Measurements from ENCODE around the gene SLC37A1. TPM values are rescaled to one million over a fixed set of nuclear protein-coding genes. Genes with fewer than 3 reads are reported as not detected.

The SLC37A1 gene
- total and polyA plus RNA-seq, 4 donors: 2.0 to 7.2 (median 4.3) TPM

DNA sequence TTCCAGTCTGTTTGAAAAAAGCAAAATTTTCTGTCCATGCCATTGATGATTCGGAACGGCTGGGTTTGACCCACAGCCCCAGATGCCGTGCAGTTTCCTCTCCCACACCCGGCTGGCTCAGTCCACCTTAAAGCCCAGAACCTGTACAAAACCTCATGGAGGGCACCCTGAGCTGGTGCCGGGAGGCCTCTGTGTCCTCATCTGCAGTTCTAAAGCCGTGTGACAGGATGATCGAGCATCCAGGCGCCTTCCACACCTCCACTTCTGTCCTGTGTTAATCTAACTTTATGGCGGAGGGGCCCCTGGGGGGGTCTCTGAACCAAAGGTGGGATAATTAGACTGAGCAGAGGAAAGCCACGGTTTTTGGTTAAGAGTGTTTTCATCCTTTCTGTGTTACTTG lies 49.6 kb downstream of the SLC37A1 start:
- Histone ChIP-seq H3K36me3 (ENCODE audit: control insufficient read depth in 4 of 4, insufficient read depth in 3 of 4, low read depth in 1 of 4, low read length in 3 of 4) (peaks cover 6 to 16% (median 10%) of the 10 kb centered on the region in 4 donors), H3K9ac (ENCODE audit: low read depth in 1 of 2, low read length in 2 of 2) (no peak overlapping the region), H3K9me3 (ENCODE audit: control insufficient read depth in 4 of 4, low read length in 3 of 4) (no peaks in the 10 kb centered on the region), H3K27ac (ENCODE audit: low read depth in 1 of 2, low read length in 2 of 2) (no peak overlapping the region), H3K4me3 (ENCODE audit: low read depth in 1 of 3, low read length in 3 of 3) (no peak overlapping the region), H3K27me3 (ENCODE audit: control insufficient read depth in 4 of 4, insufficient read depth in 4 of 4, low read length in 3 of 4) (no peaks in the 10 kb centered on the region), H3K4me1 (ENCODE audit: control insufficient read depth in 4 of 4, insufficient read depth in 4 of 4, low read length in 3 of 4) (no peaks in the 10 kb centered on the region)
- no peak for DNase-seq (ENCODE audit: low spot score)
- WGBS: 96% methylated on average over 10 of the region's 10 CpGs
- TF ChIP-seq GABPA (IDR thresholded peaks at IDR 0.05 in 1 of 2, conservative IDR thresholded peaks at IDR 0.05 in 1 of 2): no peak
- no peak for TF ChIP-seq FOXA1 (IDR thresholded peaks at IDR 0.05)
- TF ChIP-seq FOXA2 (IDR thresholded peaks at IDR 0.05): no peak
- no peak for TF ChIP-seq RAD21 (IDR thresholded peaks at IDR 0.05)
- TF ChIP-seq, protein P1, sequence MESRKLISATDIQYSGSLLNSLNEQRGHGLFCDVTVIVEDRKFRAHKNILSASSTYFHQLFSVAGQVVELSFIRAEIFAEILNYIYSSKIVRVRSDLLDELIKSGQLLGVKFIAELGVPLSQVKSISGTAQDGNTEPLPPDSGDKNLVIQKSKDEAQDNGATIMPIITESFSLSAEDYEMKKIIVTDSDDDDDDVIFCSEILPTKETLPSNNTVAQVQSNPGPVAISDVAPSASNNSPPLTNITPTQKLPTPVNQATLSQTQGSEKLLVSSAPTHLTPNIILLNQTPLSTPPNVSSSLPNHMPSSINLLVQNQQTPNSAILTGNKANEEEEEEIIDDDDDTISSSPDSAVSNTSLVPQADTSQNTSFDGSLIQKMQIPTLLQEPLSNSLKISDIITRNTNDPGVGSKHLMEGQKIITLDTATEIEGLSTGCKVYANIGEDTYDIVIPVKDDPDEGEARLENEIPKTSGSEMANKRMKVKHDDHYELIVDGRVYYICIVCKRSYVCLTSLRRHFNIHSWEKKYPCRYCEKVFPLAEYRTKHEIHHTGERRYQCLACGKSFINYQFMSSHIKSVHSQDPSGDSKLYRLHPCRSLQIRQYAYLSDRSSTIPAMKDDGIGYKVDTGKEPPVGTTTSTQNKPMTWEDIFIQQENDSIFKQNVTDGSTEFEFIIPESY (IDR thresholded peaks at IDR 0.05): no peak
- TF ChIP-seq, protein P2, sequence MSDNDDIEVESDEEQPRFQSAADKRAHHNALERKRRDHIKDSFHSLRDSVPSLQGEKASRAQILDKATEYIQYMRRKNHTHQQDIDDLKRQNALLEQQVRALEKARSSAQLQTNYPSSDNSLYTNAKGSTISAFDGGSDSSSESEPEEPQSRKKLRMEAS (IDR thresholded peaks at IDR 0.05): no peak
- no peak for TF ChIP-seq EGR1 (IDR thresholded peaks at IDR 0.05; ENCODE audit: low read depth in 2 of 2)
- no peak for TF ChIP-seq SP1 (IDR thresholded peaks at IDR 0.05)
- no peak for TF ChIP-seq JUND (IDR thresholded peaks at IDR 0.05)
- TF ChIP-seq, protein P3, sequence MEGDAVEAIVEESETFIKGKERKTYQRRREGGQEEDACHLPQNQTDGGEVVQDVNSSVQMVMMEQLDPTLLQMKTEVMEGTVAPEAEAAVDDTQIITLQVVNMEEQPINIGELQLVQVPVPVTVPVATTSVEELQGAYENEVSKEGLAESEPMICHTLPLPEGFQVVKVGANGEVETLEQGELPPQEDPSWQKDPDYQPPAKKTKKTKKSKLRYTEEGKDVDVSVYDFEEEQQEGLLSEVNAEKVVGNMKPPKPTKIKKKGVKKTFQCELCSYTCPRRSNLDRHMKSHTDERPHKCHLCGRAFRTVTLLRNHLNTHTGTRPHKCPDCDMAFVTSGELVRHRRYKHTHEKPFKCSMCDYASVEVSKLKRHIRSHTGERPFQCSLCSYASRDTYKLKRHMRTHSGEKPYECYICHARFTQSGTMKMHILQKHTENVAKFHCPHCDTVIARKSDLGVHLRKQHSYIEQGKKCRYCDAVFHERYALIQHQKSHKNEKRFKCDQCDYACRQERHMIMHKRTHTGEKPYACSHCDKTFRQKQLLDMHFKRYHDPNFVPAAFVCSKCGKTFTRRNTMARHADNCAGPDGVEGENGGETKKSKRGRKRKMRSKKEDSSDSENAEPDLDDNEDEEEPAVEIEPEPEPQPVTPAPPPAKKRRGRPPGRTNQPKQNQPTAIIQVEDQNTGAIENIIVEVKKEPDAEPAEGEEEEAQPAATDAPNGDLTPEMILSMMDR (IDR thresholded peaks at IDR 0.05; ENCODE audit: low read depth, low read length, missing input control): no peak
- TF ChIP-seq NR2F2 (IDR thresholded peaks at IDR 0.05): no peak

DNA sequence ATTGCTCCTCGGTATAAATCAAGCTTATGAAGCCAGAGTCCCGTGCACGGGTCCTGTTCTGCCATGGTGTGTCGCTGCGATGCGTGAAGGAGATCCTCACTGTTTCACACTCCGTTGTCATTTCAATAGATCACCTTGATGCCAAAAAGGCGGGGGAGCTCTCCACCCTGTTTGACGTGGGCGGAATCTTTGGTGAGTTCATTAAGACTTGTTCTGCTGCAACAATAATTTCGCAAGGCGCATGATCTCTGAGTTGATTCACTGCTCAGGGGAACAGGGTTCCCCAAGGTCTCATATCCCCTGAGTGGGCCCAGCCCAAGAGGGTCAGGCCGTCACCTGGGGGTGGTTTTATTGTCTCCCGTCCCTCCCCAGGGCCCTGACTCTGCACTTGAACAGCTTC lies 50.0 kb downstream of the SLC37A1 start:
- H3K4me3 ChIP-seq (ENCODE audit: low read depth in 1 of 3, low read length in 3 of 3): no peak overlapping the region
- H3K9me3 ChIP-seq (ENCODE audit: control insufficient read depth in 4 of 4, low read length in 3 of 4): no peaks in the 10 kb centered on the region
- DNase-seq (ENCODE audit: low spot score): no peak
- no peaks in the 10 kb centered on the region for H3K27me3 ChIP-seq (ENCODE audit: control insufficient read depth in 4 of 4, insufficient read depth in 4 of 4, low read length in 3 of 4)
- H3K36me3 ChIP-seq (ENCODE audit: control insufficient read depth in 4 of 4, insufficient read depth in 3 of 4, low read depth in 1 of 4, low read length in 3 of 4): peaks cover 5 to 17% (median 9%) of the 10 kb centered on the region in 4 donors
- no peaks in the 10 kb centered on the region for H3K4me1 ChIP-seq (ENCODE audit: control insufficient read depth in 4 of 4, insufficient read depth in 4 of 4, low read length in 3 of 4)
- 91% methylated on average over 14 of the region's 14 CpGs for WGBS
- H3K9ac ChIP-seq (ENCODE audit: low read depth in 1 of 2, low read length in 2 of 2): no peak overlapping the region
- no peak overlapping the region for H3K27ac ChIP-seq (ENCODE audit: low read depth in 1 of 2, low read length in 2 of 2)
- TF ChIP-seq HNF4G (IDR thresholded peaks at IDR 0.05) (no peak), NR2F2 (IDR thresholded peaks at IDR 0.05) (no peak), FOXA2 (IDR thresholded peaks at IDR 0.05) (no peak), YY1 (IDR thresholded peaks at IDR 0.05) (no peak), EGR1 (IDR thresholded peaks at IDR 0.05; ENCODE audit: low read depth in 2 of 2) (no peak)
- TF ChIP-seq, protein P1 (IDR thresholded peaks at IDR 0.05): no peak

Data from liver (tissue), 9 donors.